HG02610 (cell line): ENCODE results near the gene CDC42EP4.
"Not testable (repeated sequence)": the region's sequence is repeated elsewhere in the genome, so short reads cannot be mapped to it uniquely, and the experiment has no call there.

Experiments
- ATAC-seq: cut with Tn5 transposase; IDR thresholded peaks from one replicate; pipeline ENCODE4 v1.9.1; 2021; ENCODE audit warnings: mild to moderate bottlenecking, moderate library complexity; ENCODE audit not compliant: unreplicated experiment

The CDC42EP4 gene

DNA sequence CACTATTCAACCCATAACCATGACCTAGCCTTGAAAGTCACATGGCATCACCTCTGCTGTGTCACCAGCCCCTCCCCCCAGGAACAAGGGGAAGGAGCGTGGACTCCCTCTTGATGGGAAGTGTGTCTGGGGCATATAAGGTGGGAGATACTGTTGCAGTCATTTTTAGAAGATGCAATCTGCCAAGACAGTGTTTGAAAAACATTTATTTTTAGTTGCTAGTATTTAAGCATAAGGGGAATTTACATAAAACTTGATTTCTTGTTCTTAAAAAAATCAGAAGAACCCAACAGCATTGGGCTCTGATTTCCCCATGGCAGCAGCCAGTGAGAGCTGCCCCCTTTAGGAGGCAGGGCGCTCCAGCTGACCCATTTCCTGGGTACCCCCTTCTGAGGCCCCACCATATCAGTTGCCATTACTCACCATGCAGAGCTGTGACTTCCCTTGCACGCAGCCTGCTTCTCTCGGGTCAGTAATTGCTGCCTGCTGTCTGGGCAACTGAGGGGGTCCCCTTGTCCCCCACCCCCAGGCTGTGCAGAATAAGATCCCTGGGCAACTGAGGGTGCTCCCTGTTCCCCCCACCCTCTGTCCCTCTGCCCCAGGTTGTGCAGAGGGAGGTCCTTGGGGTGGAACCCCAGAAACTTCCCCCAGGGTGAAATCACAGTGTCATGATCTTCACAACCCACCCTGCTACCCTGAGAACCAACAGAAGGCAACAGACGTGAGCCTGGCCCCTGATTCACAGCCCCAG is 11.8 kb upstream of the CDC42EP4 start:
- ATAC-seq = no peak

DNA sequence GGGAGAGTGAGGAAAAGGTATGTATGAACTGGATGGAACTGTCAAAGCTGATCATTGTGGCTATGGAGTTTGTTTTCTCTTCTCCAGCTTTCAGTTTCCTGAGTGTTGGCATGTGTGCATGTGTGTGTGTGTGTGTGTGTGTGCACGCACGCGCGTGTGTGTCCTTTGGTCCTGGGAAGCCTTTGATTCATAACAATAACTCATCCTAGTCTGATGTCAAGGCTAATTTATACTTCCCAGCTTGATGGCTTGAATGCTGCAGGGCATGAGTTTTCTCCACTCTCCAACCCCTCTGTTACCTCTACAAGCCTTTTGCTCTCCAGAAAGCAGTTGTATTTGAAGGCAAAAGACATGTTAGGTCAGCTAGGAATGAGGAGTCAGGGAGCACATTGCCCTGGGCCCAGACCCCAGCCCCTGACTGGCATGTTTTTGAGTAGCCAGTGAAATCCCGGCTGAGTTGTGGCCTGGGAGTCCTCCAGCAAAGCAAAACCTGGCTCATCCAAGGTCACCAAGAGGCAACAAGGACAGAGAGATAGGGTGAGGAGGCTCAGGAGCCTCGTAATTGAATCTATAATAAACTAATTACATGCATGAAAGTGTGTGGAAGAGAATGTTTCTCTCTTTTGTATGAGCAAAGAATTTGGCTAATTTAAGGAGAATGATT is 8.9 kb upstream of the CDC42EP4 start:
- no peak for ATAC-seq

DNA sequence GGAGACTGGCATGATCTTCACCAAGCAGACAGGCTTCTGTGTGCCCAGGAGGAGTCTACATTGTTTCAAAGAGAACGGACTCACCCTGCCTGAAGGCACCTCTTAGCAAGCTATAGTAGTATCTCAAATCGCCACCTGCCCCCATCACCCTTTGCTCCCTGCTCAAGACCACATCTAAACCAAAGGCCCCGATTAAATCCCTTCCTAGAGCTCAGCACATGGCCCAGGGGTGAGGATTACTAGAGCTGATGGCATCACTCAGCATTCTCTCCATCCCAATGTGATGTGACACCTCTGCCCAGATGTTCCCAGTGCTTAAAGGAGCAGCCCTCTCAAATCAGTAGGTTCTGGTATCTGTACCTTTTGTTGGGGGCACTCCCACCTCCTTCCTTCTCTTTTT is 8.0 kb upstream of the CDC42EP4 start:
- ATAC-seq = no peak

DNA sequence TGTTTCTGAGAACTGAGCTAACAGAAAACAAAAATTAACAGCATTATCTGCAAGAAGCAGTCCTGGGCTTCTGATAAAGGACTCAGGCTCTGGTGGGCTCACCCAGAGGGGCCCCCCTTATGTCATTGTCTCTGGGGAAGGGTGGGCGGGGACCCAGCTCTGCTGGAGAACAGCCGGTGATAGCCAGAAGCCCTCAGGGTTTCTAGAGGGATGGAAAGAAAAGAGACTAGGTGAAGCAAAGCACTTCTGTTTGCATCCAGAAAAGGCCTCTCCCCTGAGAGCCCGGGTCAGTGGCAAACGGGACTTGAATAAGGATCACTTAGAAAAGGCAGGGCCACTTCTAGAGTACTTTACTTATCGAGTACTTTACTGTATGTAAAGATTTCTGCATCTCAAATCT is 7.0 kb upstream of the CDC42EP4 start:
- no peak for ATAC-seq

DNA sequence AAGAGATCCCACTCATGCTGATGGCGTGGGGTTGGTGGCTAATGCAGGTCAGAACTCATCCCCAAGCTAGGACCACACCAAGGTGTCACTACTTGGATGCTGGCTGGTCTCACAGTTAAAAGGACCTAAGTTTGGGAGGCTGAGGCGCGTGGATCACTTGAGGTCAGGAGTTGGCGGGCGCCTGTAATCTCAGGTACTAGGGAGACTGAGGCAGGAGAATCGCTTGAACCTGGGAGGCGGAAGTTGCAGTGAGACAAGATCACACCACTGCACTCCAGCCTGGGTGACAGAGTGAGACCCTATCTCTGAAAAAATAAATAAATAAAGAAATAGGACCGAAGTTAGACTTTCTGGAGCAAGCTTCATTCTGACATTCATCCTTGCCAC is 6.6 kb upstream of the CDC42EP4 start:
- no peak for ATAC-seq

DNA sequence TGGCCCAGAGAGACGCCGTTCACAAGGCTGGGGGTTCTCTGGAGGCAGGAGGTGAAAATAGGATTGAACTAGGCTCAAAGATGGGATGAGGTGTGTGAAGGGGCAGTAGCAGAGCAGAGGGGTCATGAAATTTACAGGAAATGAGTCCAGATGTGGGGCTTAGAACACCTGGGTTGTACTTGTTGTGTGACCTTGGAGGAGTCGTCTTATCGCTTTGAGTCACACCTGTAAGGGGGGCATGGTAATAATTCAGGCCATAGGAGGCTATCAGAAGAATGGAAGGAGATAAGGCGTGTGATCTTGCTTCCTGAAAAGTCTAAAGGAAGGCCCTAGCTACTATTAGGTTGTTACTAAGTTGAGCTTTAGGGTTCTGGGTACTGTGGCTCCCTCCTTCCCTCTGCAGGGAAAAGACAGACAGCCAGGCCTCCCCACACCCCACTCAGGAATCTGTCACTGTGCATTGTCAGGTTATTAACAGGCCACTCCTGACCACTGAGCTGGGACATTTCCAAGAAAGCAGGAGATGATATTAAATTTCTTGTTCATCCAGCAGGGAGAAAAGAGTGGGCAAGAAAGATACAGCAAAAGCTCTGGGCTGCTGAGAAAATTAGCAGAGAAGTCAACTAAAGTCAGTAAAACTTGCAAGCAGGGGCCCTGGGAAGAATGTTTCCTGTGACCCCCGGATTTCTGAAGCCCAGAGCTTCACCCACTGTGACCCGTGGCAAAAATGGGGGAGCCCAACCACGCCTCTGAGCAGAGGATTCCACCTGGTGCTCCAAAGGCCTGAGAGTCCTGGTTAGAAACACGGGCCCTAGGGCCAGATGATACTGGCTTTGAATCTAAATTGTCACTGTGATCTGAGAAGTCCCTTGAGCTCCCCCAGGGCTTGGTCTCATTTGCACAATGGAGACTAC is 6.0 kb upstream of the CDC42EP4 start:
- ATAC-seq = no peak

DNA sequence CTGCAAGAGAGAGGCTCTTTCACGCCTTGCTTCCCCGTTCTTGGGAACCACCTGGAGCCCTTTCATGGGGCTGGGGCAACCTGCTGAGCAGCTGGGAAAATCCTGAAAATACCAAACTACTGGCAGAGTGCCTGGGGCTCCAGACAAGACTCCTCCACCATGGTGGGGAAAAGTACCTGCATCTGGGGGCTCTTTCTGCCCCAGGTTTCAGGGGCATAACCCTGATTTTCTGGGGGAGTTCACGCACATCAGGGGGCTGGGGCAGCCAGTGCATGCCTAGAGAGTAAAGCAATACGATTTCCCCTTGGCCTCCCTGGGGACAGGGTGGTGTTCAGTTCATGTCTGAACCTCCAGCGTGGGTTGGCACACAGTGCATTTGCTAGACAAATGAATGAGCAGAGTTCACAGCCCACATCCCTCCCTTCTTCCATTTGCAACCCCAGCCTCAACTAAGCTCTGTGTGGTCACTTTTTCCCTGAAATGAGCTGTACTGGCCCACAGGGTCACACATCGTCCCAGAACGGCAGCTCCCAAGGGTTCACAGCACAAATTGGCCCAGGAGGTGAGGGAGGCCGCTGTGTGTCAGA is 5.2 kb upstream of the CDC42EP4 start:
- peak; percentile 71 for ATAC-seq

DNA sequence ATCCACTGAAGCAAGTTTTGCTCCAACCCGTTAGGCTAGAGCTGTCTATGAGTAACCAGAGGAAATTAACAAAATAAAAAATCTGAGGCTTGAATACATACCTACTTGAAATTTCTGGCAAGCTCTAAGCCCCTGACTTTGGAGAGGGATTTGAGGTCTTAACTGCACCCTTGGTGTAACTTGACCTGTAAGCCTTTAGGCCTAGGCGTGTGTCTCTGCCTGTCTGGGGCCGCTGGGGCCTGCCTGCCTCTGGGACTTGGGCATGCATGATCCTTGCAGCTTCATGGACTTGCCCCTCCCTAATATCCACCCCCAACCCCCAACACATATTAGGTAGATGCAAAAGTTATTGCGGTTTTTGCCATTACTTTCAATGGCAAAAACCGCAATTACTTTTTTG is 3.7 kb upstream of the CDC42EP4 start:
- no peak for ATAC-seq

DNA sequence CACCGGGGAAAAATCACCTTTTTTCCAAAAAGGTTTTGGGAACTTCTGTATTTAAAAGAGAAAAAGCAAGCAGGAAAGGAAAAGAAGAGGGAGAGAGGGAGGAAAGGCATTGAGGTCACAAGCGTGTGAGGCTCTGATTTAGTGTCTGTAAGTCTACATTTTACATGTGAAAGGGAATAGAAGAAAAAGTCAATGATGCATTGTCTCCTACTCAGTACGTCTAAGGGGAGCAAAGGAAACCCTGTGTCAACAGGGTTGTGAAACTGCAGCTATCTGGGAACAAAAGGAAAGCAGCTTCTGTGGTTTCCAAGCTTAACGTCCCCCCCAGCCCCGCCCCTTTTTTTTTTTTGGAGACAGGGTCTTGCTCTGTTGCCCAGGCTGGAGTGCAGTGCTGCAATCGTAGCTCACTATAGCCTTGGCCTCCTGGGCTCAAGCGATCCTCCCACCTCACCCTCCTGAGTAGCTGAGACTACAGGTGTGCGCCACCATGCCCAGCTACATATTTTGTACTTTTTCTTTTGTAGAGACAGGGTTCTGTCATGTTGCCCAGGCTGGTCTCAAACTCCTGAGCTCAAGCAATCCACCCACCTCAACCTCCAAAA is 1.8 kb upstream of the CDC42EP4 start:
- no peak for ATAC-seq

DNA sequence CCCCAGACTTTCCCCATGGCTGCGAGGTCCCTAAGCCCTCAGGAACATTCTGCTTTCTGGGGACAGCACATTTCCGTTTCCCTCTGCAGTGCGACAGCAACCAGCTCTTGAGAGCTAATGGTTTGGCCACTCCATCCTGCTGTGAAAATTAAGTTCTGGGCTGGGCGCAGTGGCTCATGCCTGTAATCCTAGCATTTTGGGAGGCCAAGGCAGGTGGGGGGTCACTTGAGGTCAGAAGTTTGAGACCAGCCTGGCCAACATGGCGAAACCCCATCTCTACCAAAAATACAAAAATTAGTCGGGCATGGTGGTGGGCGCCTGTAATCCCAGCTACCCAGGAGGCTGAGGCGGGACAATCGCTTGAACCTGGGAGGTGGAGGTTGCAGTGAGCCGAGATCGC is 1.1 kb upstream of the CDC42EP4 start:
- ATAC-seq = not testable (repeated sequence)

DNA sequence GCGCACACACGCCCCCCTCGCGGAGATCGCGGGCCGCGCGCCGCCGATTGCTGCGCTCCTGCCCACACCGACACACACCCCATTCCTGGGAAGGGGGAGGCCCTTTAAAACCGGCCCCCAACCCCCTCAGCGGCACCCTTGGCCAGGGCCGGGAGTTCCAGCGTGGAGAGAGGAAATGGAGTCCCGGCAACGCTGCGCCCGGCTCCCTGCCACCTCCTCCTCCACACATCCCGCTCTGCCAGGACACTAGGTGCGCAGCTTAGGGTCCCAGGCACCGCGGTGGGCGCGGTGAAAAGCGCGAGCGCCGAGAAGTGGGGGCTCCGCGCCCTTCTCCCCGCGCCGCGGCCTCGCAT is 397 bp downstream of the CDC42EP4 start:
- peak; percentile 1 for ATAC-seq

DNA sequence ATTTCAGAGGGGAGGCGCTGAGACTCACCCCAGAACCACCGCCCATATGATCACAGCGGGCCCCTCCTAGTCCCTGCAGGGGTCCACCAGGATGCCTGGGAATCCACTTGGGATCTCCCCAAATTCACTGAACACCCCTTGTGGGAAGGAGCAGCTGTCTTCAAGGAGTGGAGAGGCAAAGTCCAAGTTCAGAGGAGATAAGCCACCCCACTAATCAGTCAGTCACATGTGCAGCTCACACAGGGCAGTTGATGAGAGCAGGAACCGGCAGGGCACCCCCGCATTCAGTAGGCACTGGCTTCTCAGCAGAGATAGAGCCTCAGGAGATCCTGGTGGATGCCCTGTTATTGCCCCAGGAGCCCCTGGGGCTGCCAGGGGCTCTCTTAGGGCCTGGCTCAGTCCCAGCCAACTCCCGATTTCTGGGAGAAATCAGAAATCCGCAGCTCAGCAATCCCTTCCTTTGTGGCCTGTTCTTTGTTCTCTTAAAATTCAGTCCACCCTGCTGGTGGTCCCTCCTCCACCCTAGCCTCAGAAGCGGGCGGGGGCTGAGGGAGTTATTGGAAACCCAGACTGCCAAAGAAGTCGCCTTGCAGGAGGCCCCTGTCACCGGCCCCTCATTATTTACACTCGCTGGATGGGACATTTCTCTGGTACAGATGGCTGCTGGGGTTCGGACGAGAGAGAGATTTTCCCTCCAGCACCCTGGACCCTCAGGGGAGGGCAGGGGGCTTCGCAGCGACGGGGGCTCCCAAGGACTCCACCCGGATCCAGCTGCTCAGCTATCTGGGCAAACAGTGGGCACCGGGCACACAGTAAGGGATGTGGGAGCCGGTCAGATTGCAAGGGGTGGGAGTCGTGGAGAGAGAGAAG is 1.8 kb downstream of the CDC42EP4 start:
- ATAC-seq = no peak

DNA sequence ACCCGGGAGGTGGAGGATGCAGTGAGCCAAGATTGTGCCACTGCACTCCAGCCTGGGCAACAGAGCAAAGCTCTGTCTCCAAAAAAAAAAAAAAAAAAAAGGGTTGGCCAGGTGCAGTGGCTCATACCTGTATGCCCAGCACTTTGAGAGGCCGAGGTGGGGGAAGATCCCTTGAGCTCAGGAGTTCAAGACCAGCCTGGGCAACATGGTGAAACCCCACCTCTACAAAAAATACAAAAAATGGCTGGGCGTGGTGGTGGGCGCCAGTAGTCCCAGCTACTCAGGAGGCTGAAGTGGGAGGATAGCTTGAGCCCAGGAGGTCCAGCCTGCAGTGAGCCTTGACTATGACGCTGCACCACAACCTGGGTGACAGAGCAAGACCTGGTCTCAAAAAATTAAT is 2.8 kb downstream of the CDC42EP4 start:
- not testable (repeated sequence) for ATAC-seq

DNA sequence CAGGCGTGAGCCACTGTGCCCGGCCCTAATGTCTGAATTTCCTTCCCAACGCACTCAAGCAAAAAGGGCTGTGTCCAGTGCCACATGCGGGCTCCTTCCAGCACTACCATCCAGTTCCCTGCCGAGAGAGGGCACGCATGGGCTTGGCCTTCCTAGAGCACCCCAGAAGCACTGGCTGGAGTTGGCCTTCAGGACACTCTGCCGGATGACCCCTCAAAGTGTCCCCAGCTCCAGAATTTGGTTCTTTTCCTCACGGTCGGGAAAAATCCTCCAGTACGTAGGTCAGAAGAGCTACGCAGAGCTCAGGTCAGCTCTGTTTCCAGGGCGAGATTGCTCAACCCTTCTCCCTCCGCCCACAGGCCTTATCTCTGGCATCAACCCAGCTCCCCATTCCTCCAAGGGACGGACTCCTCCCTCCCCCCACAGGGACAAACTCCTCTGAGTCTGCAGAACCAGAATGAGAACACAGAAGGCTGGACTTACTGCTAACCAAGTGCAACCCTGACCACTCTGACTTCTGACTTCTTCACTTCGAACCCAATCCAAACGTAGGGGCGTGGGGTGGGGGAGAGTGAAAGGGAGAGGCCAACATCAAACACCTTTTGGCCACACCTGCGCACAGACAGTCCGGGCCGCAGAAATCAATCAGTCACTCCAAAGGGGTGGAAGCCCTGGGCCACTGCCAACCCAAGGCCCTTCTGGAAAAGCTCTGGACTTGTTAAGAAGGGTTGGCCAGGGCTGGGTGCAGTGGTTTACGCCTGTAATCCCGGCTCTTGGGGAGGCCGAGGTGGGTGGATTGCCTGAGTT is 3.6 kb downstream of the CDC42EP4 start:
- no peak for ATAC-seq

DNA sequence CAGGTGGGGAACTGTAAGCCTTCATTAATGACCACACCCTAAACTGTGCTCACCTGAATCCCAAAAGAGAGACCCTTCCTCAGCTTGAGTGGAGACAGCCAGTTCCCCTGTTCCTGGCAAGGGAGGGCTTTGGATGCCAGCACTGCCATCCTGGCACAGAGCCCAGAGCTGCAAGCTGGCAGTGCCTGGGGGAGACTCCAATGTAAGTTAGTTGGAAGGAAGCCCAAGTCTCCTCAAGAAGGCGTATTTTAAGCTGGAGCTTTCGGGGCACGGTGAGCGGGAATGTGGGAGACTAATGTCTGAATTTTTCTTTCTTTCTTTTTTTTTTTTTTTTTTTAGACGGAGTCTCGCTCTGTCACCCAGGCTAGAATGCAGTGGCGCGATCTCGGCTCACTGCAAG is 4.7 kb downstream of the CDC42EP4 start:
- no peak for ATAC-seq

DNA sequence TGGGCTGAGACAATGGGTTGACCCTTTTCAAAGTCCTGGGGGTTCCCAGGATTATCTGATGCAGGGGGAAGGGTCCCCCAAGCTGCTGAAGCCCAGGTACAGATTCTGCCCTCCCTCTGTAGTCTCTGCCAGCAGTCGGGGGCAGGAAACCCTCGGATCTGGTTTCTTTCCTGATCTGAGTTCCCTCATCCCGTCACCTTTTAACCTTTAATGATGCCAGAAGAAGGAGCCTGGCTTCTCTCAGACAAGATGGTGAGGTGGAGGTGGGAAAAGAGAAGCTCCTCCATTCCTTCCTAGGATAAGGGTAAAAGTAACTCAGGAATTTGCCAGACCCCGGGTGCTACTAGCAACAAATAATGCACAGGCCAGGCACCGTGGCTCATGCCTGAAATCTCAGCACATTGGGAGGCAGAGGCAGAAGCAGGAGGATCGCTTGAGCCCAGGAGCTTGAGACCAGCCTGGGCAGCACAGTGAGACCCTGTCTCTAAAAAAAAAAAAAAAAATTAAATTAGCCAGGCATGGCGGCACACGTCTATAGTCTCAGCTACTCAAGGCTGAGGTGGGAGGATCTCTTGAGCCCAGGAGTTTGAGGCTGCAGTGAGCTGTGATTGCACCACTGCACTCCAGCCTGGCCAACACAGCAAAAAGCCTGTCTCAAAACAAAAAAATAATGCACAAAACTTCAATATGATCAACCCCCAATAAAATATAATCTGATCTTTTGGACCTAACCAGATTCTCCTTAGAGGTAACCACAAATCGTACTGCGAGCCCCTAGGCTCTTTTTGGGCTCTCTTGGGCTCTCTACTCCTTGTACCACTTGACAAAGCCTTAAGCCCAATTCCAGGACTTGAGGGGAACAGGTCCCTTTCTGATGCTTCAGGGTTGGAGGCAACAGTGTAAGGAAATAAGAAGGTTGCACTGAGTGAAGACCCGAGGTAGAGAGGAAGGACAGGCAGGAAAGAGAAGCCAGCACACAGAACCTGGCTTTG is 5.7 kb downstream of the CDC42EP4 start:
- ATAC-seq = no peak

DNA sequence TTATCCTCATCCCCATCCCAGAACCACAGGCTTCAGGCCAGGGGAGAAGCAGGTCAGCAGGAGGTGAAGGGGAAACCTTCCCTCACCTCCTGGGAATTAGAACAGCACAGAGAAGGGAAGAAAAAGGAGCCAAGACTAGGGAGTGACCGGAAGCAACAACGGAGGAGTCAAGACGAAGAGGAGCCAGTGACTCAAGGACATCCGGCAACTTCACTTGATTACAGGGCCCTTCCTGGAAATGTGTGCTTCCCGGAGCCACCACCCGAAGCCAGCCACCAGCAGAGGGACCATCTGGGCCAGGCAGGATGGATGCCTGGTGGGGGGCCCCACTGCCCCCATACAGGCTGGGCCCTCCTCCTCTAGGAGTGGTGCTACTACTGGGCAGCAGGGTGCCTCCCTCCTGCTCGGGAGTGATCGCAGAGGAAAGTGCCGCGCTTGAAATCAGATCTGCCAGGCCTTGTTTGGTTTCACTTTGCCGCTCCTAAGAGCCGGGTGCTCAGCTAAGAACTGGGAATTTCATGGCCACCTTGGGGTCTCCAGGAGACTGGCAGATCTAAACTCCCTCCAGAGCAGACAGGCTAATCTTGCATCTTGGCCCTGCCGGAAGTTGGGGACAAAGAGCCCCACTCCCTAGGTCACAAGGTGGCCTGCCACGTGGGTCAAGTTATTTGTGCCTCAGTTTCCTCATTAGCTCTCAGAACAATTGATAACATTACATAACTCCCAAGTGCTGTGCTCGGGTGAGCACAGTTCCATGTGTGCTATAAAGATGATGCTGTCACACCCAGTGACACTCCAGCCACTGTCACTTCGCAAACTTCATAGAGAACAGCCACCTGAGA is 6.6 kb downstream of the CDC42EP4 start:
- ATAC-seq = no peak
